Activated CD4-positive, alpha-beta T cell treated with anti-CD3 and anti-CD28 coated beads for 36 hours (primary cell): ENCODE data around the gene MEGF11. TPM values are rescaled to one million over a fixed set of nuclear protein-coding genes. Genes with fewer than 3 reads are reported as not detected.

Experiments
- ATAC-seq: fragments of 200-7000 bp; cut with Tn5 transposase; one replicate; pipeline ENCODE4 v1.10.0; 2021; ENCODE audit warnings: mild to moderate bottlenecking, moderate library complexity
- CTCF ChIA-PET: fragments of 350-600 bp; sonication (Branson Sonifier 250); formaldehyde crosslinking; loops from one replicate; lab custom pipeline; 2021; ENCODE audit warnings: antibody characterized with exemption; lab: Charles Lee
- POLR2A ChIA-PET: fragments of 350-600 bp; sonication (Branson Sonifier 250); formaldehyde crosslinking; loops from one replicate; lab custom pipeline; 2021; ENCODE audit warnings: antibody characterized with exemption, inconsistent platforms; lab: Charles Lee
- DNase-seq: peaks from one replicate; pipeline ENCODE4 v3.0.0-alpha.2; 2020
- H3K27ac Mint-ChIP-seq: one replicate; pipeline ENCODE4 v1.8.0; 2021; ENCODE audit warnings: mixed read lengths
- H3K27me3 Mint-ChIP-seq: one replicate; pipeline ENCODE4 v1.8.0; 2021; ENCODE audit warnings: mixed read lengths
- H3K36me3 Mint-ChIP-seq: one replicate; pipeline ENCODE4 v1.8.0; 2021; ENCODE audit warnings: low read depth, mixed read lengths
- H3K4me1 Mint-ChIP-seq: one replicate; pipeline ENCODE4 v1.8.0; 2021; ENCODE audit warnings: mixed read lengths
- H3K4me3 Mint-ChIP-seq: one replicate; pipeline ENCODE4 v1.8.0; 2021; ENCODE audit warnings: mild to moderate bottlenecking, moderate library complexity, mixed read lengths
- H3K9me3 Mint-ChIP-seq: one replicate; pipeline ENCODE4 v1.8.0; 2021; ENCODE audit warnings: low read depth, mixed read lengths
- intact Hi-C, 2 experiments: fragments of 100-400 bp; cut with DNase I in 1 of 2; cut with micrococcal nuclease in 1 of 2; formaldehyde crosslinking; loops; one replicate each; pipeline versions ENCODE4 v1.14.2 to v1.15.1; 2022 to 2024; cut with DNase I, micrococcal nuclease
- total RNA-seq, 2 experiments: library from RNA; stranded (reverse); gene quantifications; one replicate each; pipeline ENCODE4 v1.2.3, GENCODE V29; 2021

Gene MEGF11
- total RNA-seq, 2 experiments from 2014 or later: not detected

GRCh38 chr15:65908876-65909275 lies 344.7 kb downstream of the MEGF11 start:
- POLR2A ChIA-PET: no interaction called here
- ATAC-seq (no peak), DNase-seq (no peak)
- no peaks in the 10 kb centered on the region for H3K27me3 Mint-ChIP-seq
- H3K4me1 Mint-ChIP-seq: no peaks in the 10 kb centered on the region
- H3K9me3 Mint-ChIP-seq: no peaks in the 10 kb centered on the region
- no peak overlapping the region for H3K4me3 Mint-ChIP-seq
- no peak overlapping the region for H3K27ac Mint-ChIP-seq
- H3K36me3 Mint-ChIP-seq: peaks cover 10% of the 10 kb centered on the region
- CTCF ChIA-PET: interaction anchor here (0.6 kb wide), 1 partner anchor 611 kb away, joined by 4 read pairs; no protein-coding TSS in a partner anchor
- intact Hi-C loops: no loop called here

- no peaks in the 10 kb centered on the region for H3K4me1 Mint-ChIP-seq
- ATAC-seq (no peak), DNase-seq (no peak)
- POLR2A ChIA-PET: no interaction called here
- intact Hi-C loops: no loop called here
- H3K36me3 Mint-ChIP-seq: peaks cover 13% of the 10 kb centered on the region
- no peak overlapping the region for H3K4me3 Mint-ChIP-seq
- no peak overlapping the region for H3K27ac Mint-ChIP-seq
- no peaks in the 10 kb centered on the region for H3K27me3 Mint-ChIP-seq
- CTCF ChIA-PET: no interaction called here
- no peaks in the 10 kb centered on the region for H3K9me3 Mint-ChIP-seq
Measured at GRCh38 chr15:65907661-65908060, 345.9 kb downstream of the MEGF11 start.

DNA sequence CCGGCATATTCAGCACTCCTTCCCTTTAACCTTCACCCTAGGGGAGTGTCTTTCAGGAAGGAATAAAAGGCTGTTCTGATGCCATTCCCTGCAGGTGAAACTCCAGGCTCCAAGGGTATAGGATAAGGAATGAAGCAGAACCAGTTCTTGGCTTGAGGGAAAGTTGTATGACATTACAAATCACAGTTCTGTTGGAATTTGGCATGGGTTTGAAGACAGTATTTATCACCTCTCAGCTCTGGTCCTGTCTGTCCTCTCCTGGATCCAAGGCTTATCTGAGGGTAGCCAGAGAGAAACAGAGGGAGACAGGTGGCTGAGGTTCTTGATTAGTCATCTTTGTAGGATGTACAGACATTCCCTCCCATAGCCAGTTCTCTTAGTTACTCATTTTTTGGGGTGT lies 347.2 kb downstream of the MEGF11 start:
- Mint-ChIP-seq H3K36me3 (peaks cover 16% of the 10 kb centered on the region), H3K27ac (no peak overlapping the region), H3K4me1 (peaks cover 7% of the 10 kb centered on the region), H3K27me3 (no peaks in the 10 kb centered on the region), H3K4me3 (no peak overlapping the region), H3K9me3 (no peaks in the 10 kb centered on the region)
- ChIA-PET CTCF (no interaction called here), POLR2A (no interaction called here)
- ATAC-seq (no peak), DNase-seq (no peak)
- intact Hi-C loops: no loop called here

- Mint-ChIP-seq H3K27me3 (no peaks in the 10 kb centered on the region), H3K27ac (no peak overlapping the region), H3K4me3 (no peak overlapping the region), H3K36me3 (peaks cover 21% of the 10 kb centered on the region), H3K4me1 (peaks cover 7% of the 10 kb centered on the region), H3K9me3 (no peaks in the 10 kb centered on the region)
- DNase-seq (no peak), ATAC-seq (no peak)
- intact Hi-C loops: no loop called here
- POLR2A ChIA-PET: no interaction called here
- CTCF ChIA-PET: no interaction called here
Measured at GRCh38 chr15:65904301-65904700, 349.2 kb downstream of the MEGF11 start.

GRCh38 chr15:65903296-65904073 lies 350.1 kb downstream of the MEGF11 start:
- CTCF ChIA-PET: no interaction called here
- intact Hi-C loops: no loop called here
- no peak for ATAC-seq

GRCh38 chr15:65902373-65902772 lies 351.2 kb downstream of the MEGF11 start:
- intact Hi-C loops: no loop called here
- Mint-ChIP-seq H3K4me3 (no peak overlapping the region), H3K36me3 (peaks cover 31% of the 10 kb centered on the region), H3K27ac (no peak overlapping the region), H3K27me3 (no peaks in the 10 kb centered on the region), H3K9me3 (no peaks in the 10 kb centered on the region), H3K4me1 (peaks cover 7% of the 10 kb centered on the region)
- POLR2A ChIA-PET: no interaction called here
- ATAC-seq: peak; percentile 74
- peak; percentile 21 for DNase-seq
- CTCF ChIA-PET: interaction anchor here (1.2 kb wide), 1 partner anchor 10 kb away, joined by 3 read pairs; no protein-coding TSS in a partner anchor

More at GRCh38 chr15:65903296-65904073, 350.1 kb downstream of the MEGF11 start:
- Mint-ChIP-seq H3K9me3 (no peaks in the 10 kb centered on the region), H3K27ac (no peak overlapping the region), H3K36me3 (peaks cover 25% of the 10 kb centered on the region), H3K27me3 (no peaks in the 10 kb centered on the region), H3K4me1 (peaks cover 7% of the 10 kb centered on the region), H3K4me3 (no peak overlapping the region)
- no peak for DNase-seq
- POLR2A ChIA-PET: no interaction called here

GRCh38 chr15:65901836-65902235 lies 351.7 kb downstream of the MEGF11 start:
- ChIA-PET CTCF (interaction anchor here (1.2 kb wide), 1 partner anchor 11 kb away, joined by 3 read pairs; no protein-coding TSS in a partner anchor), POLR2A (no interaction called here)
- Mint-ChIP-seq H3K4me3 (no peak overlapping the region), H3K27me3 (no peaks in the 10 kb centered on the region), H3K36me3 (peaks cover 29% of the 10 kb centered on the region), H3K27ac (no peak overlapping the region), H3K9me3 (no peaks in the 10 kb centered on the region), H3K4me1 (peaks cover 7% of the 10 kb centered on the region)
- intact Hi-C loops: no loop called here
- ATAC-seq (no peak), DNase-seq (no peak)

DNA sequence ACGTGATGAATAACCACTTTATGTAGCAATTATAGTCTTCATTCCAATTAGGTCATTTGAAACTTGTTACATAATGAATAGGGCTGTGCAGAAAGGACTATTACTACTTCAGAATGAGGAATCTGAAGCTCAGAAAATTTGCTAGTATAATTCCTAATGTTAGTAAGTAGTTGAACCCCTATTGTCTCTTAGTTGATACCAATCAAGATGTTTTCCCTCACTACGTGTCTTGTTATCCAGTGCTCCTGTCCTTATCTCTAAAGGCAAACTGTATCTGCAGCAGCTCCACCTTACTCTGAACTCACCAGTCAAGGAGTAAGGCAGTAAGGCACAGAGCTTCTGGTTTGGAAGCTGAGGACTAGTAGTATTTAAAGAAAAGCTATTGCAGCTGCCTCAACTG lies 352.2 kb downstream of the MEGF11 start:
- Mint-ChIP-seq H3K4me1 (peaks cover 7% of the 10 kb centered on the region), H3K27me3 (no peaks in the 10 kb centered on the region), H3K4me3 (no peak overlapping the region), H3K27ac (no peak overlapping the region), H3K9me3 (no peaks in the 10 kb centered on the region), H3K36me3 (peaks cover 31% of the 10 kb centered on the region)
- ChIA-PET CTCF (interaction anchor here (1.2 kb wide), 1 partner anchor 11 kb away, joined by 3 read pairs; no protein-coding TSS in a partner anchor), POLR2A (no interaction called here)
- intact Hi-C loops: no loop called here
- ATAC-seq (no peak), DNase-seq (no peak)

DNA sequence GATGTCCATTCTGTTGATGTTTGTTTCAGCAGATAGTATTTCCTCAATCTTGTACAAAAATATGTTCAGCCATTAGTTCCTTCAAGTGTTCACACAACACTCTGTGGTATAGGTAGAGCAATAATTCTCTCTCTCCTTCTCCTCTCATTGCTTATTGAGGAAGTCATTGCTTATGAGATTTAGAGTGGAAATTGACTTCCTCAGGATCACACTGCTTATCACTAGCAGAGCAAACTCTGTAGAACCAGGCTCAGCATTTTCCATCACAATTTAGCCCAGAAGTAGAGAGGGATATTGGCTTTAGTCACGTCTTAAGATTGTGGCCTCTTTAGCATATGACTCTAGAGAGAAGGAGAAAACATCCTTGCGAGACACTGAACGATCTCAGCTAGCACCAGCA lies 353.1 kb downstream of the MEGF11 start:
- Mint-ChIP-seq H3K4me1 (peaks cover 9% of the 10 kb centered on the region), H3K9me3 (no peaks in the 10 kb centered on the region), H3K4me3 (no peak overlapping the region), H3K27me3 (no peaks in the 10 kb centered on the region), H3K36me3 (peaks cover 36% of the 10 kb centered on the region), H3K27ac (no peak overlapping the region)
- no peak for DNase-seq
- POLR2A ChIA-PET: no interaction called here
- ATAC-seq: no peak
- intact Hi-C loops: no loop called here
- CTCF ChIA-PET: interaction anchor here (2.0 kb wide), 1 partner anchor 10 kb away, joined by 4 read pairs; no protein-coding TSS in a partner anchor

DNA sequence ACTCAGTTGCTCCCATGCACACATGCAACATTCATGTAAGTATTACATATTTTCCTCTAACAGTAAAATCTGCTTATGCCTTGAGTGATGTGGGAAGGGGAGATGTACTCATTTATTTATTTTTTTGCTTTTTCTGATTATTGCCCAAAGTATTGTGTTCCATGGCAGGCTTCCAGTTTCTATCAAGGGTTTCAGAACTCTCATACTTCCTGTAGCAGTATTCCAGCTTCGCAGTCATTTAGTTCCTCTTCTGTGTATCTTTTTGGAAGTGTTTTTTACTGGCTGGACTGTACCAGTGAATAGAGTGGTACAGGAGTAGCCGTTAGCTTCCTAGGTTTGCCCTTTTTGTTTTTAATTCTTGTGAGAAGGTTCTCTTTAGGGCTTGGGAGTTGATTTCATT lies 357.3 kb downstream of the MEGF11 start:
- H3K9me3 Mint-ChIP-seq: no peaks in the 10 kb centered on the region
- DNase-seq (no peak), ATAC-seq (no peak)
- POLR2A ChIA-PET: no interaction called here
- peaks cover 31% of the 10 kb centered on the region for H3K36me3 Mint-ChIP-seq
- H3K4me3 Mint-ChIP-seq: no peak overlapping the region
- H3K27ac Mint-ChIP-seq: no peak overlapping the region
- H3K4me1 Mint-ChIP-seq: peaks cover 19% of the 10 kb centered on the region
- H3K27me3 Mint-ChIP-seq: no peaks in the 10 kb centered on the region
- CTCF ChIA-PET: interaction anchor here (0.5 to 0.7 kb wide), 3 partner anchors 67 to 460 kb away, joined by 3 read pairs; partner anchors contain the start of gene TIPIN
- intact Hi-C loops: no loop called here

- H3K9me3 Mint-ChIP-seq: no peaks in the 10 kb centered on the region
- no peaks in the 10 kb centered on the region for H3K27me3 Mint-ChIP-seq
- peak; percentile 52 for ATAC-seq
- POLR2A ChIA-PET: no interaction called here
- H3K4me3 Mint-ChIP-seq: no peak overlapping the region
- H3K36me3 Mint-ChIP-seq: peaks cover 41% of the 10 kb centered on the region
- intact Hi-C loops: no loop called here
- CTCF ChIA-PET: interaction anchor here (0.8 kb wide), 1 partner anchor 24 kb away, joined by 3 read pairs; the partner anchor contains the start of gene RAB11A
- no peak overlapping the region for H3K27ac Mint-ChIP-seq
- peaks cover 45% of the 10 kb centered on the region for H3K4me1 Mint-ChIP-seq
- DNase-seq: peak; percentile 41
Measured at GRCh38 chr15:65893060-65893459, 360.5 kb downstream of the MEGF11 start.

DNA sequence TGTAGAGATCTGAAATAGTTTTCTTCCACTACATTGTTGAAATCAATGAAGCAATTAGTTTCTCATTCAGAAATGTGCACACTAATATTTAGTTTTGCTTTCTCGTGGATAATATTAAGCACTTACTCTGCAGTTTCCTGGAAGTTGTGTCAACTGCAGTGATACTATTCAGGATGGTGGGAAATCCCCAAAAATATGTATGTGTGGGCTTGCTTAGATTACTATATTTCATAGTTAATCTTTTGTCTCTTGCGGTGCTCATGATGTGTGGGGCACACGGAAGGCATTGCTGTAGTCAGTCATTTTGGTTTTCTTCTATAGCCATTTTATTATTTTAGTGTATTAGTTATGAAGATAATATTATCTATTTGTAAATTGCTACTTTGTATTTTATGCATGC lies 364.6 kb downstream of the MEGF11 start:
- Mint-ChIP-seq H3K27me3 (no peaks in the 10 kb centered on the region), H3K36me3 (peaks cover 50% of the 10 kb centered on the region), H3K27ac (peak overlapping the region; percentile 72), H3K4me3 (no peak overlapping the region), H3K9me3 (no peaks in the 10 kb centered on the region), H3K4me1 (peaks cover 72% of the 10 kb centered on the region)
- ATAC-seq: peak; percentile 77
- intact Hi-C loops: loop anchor here in 1 of 2 experiments (2.0 to 5.0 kb wide), 3 partner anchors 28 to 97 kb away; partner anchors contain the start of gene DENND4A
- ChIA-PET CTCF (no interaction called here), POLR2A (no interaction called here)
- peak; percentile 50 for DNase-seq
